Stimulated activated CD4-positive, alpha-beta T cell treated with anti-CD3 and anti-CD28 coated beads, Interleukin-4, amount 100 ng/mL, for 4 hours (primary cell): ENCODE data around the gene CHST9.
"Not testable (repeated sequence)": the region's sequence is repeated elsewhere in the genome, so short reads cannot be mapped to it uniquely, and the experiment has no call there.

ENCODE experiments used
- DNase-seq, 2 experiments: peaks; one replicate each; pipeline ENCODE4 v3.0.0-alpha.2; 2020

Gene CHST9

GRCh38 chr18:26993568-26993967 is 191.5 kb downstream of the CHST9 start:
- no peak for DNase-seq

- DNase-seq, result no peak
Measured at GRCh38 chr18:26992926-26993325, 192.2 kb downstream of the CHST9 start.

DNA sequence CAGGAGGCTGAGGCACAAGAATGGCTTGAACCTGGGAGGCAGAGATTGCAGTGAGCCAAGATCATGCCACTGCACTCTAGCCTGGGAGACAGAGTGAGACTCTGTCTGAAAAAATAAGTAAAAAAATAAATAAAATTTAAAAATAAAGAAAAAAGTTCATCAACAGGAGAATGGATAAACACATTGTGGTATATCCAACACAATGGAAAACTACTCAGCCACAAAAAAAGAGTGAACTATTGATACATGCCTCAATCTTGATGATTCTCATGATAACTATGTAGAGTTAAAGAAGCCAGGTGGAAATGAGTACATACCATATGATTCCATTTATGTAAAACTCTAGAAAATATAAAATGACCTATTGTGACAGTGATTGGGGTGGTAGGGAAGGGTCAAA is 195.3 kb downstream of the CHST9 start:
- DNase-seq, result no peak

GRCh38 chr18:26981360-26982082 is 203.6 kb downstream of the CHST9 start:
- DNase-seq, result no peak

GRCh38 chr18:26978812-26979341 is 206.2 kb downstream of the CHST9 start:
- no peak for DNase-seq

DNA sequence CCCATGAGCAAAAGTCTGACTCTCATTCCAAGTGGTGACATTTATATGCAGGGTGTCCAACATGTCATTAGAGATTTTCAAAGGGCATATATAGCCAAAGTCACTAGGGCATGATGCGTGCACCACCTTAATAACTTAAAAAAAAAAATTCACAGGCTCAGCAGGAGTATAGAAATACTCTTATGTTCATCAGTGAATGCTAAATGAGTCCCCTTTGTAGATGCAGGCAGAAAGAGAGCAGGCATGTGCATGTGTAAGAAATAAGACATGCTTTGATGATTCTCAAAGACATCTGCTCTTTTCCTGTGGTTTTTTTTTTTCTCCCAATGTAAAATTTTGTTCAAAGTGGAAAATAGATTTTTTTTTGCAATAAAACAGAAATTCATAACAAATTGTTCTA is 207.3 kb downstream of the CHST9 start:
- no peak for DNase-seq

DNA sequence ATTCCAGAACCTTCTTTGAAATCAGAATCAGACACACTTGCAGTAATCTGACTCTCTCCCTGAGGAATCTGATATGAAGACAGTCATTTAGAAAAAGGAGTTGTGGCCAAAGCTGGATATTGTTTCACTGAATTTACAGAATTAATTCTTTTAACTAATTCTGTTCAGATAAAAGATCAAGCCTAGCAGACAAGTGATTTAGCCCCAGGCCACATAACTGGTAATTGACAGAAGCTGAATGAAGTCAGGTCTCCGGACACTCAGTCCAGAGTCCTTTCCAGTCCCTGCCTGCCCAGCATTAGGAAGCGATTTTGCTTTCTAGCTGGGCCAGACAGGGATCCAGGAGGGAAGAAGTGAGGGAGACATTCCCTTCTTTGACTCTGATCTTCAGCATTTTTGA is 208.9 kb downstream of the CHST9 start:
- DNase-seq, result no peak

- not testable (repeated sequence) for DNase-seq
Measured at GRCh38 chr18:26972549-26972948, 212.6 kb downstream of the CHST9 start.

DNA sequence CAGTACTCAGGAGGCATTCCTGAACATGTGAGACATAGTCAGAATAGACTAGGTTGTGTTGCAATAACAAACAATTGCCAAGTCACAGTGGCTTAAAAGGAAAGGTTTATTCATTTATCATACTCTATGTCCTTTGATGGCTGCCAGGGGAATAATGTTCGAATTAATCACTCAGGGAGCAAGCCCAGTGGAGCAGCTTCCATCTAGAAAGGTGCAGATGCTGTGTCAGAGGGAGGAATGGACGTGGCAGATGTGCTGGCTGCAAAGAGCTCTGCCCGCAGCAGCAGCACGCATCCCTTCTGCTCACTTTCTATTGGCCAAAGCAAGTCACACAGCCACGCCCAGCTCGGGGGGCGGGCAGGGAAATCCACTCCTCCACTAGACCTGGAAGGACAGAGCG is 213.7 kb downstream of the CHST9 start:
- DNase-seq, result no peak

- DNase-seq, result no peak
Measured at GRCh38 chr18:26970637-26971036, 214.5 kb downstream of the CHST9 start.

- no peak for DNase-seq
Measured at GRCh38 chr18:26965206-26965605, 219.9 kb downstream of the CHST9 start.

DNA sequence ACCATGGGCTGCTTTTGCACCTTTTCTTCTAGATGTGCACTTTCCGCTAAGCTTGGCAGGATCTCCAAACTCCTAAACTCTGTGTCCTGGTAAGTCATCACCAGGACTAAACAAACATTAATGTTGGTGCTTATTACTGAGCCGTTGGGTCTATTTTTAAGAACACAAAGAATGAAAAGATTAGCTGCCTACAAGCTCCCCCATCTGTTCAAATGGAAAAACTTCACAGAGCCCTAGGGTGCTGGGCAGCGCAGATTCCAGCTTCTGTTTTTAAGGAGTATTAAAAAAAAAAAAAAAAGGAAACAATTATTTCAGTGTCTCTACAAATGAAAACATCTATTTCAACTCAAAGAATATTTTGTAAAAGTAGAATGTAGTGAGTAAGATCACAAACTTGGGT is 221.8 kb downstream of the CHST9 start:
- DNase-seq, result no peak

DNA sequence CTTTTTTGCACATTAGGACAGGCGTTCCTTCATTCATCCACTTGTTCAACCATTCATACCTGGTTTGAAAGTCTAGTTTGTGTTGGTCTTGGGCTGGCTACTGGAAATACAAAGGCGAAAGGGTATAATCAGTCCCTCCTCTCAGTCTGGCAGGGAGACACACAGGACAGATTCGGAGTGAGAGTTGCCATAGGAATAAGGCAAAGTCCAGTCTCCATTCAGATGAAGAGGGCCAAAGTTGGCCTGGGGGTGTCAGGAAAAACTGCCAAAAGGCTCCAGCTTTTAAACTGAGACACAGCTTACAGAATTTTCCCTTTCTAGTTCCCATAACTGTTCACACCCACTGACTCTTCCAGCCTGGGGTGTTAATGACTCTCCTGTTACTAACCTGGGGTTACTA is 223.3 kb downstream of the CHST9 start:
- DNase-seq, result no peak

DNA sequence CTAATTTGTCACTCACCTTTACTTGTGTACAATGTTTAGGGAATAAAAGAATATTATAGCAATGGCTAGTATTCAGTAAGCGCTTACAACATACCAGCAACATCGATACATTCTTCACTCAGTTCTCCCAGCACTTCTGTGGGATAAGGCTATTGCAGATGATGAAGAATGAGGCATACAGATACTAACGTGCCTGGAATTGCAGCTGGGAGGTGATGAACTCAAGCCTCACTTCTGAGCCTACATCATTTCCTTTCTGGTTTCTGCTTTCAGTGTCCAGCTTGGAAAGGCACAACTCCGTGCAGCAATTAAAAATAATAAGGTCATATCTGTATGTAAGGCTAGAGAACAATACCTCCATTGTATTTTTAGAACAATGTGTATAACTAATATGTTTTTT is 224.2 kb downstream of the CHST9 start:
- no peak for DNase-seq

GRCh38 chr18:26956863-26957262 is 228.2 kb downstream of the CHST9 start:
- DNase-seq, result no peak

DNA sequence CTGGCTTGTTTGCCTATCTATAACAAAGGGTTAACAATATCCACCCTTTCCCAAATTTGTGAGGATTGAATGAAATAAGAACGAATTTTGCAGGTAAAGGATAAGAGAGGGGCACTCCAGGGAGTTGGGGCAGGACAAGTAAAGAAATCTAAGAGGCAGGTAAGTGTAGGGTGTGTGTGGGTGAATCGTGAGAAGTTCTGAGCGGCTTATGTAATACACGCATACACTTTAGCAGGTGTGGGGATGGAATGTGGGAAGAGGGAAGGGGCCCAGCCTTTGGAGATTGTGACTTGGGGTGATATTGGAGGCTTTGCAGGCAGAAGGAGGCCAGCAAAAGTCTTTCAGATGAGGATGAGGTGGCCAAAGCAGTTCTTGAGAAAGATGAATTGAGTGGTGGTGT is 236.4 kb downstream of the CHST9 start:
- DNase-seq, result no peak

GRCh38 chr18:26943906-26944305 is 241.2 kb downstream of the CHST9 start:
- no peak for DNase-seq

DNA sequence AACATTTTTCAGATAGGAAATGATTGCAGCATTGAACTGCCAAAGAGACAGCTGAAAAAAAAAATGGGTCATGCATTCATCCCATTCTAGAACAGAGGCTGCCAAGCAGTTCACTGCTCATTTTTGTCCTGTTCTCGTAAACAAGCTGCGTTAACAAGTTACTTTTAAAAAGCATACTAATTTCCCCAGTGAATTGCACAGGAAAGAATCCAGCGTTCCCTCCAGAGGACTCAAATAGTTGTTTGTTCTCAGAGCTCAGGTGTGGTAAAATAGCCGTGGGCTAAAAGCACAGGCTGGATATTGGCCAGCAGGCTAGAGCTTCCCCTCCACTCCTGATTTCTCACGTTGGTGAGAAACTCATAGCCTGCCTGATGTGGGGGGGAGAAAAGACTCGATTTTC is 243.5 kb downstream of the CHST9 start:
- DNase-seq, result no peak

DNA sequence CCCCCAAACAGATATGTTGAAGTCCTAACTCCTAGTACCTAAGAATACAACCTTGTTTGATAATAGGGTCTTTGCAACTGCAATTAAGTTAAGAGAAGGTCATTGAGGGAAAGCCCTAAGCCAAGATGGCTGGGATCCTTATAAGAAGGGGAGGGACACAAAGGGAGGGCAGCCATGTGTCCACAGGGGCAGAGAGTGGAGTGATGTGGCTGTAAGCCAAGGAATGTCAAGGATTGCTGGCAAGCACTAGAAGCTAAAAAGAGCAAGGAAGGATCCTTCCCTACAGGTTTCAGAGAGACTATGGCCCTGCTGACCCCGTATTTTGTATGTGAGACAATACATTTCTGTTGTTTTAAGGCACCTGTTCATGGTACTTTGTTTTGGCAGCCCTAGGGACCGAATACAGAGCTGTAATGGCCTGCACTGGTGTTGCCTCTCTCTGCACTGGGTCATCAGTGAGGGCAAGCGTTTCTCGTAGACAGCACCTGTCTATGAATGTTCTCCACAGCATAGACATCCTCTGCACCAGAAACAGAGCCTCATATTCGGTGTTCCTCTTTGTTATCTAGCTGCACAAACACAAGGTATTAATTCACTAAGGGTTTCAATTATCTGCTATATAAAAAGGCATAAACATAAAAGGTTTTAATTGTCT is 244.2 kb downstream of the CHST9 start:
- DNase-seq, result no peak

DNA sequence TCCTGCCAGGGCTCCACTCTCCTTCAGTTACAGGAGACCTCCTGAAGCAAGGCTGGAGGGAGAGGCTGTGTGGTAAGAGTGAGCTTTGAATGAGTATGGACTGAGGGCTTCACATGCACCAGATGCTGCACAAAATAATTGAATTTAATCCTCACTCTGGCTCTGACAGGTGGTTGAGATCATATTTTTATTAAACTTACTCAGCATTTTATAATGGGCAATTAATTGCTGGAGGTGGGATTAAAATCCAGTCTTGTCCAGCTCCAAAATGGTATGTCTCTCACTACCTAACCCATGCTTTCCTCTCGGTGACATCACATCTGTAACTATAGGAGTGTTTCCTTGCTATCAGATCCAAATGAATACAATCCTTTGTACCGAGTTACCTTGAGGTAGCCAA is 253.4 kb downstream of the CHST9 start:
- DNase-seq, result no peak

DNA sequence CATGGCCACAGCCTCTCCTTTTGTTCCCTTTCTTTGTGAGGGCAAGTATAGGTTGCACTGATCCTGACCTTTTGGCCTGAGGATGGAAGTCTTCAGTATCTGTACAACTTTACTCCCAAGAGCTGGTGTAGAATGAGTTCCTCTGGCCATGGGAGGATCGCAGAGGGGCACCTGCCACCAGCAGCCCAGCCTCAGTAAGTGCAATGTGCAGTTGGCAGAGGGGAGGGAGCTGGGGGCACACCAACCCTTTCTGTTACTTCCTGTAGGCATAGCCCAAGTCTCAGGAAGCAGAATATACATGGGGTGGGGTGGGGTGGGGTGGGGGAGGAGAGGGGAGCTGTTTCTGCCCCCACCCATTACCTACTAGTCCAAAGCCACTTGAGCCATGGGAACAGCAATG is 254.5 kb downstream of the CHST9 start:
- DNase-seq, result no peak

DNA sequence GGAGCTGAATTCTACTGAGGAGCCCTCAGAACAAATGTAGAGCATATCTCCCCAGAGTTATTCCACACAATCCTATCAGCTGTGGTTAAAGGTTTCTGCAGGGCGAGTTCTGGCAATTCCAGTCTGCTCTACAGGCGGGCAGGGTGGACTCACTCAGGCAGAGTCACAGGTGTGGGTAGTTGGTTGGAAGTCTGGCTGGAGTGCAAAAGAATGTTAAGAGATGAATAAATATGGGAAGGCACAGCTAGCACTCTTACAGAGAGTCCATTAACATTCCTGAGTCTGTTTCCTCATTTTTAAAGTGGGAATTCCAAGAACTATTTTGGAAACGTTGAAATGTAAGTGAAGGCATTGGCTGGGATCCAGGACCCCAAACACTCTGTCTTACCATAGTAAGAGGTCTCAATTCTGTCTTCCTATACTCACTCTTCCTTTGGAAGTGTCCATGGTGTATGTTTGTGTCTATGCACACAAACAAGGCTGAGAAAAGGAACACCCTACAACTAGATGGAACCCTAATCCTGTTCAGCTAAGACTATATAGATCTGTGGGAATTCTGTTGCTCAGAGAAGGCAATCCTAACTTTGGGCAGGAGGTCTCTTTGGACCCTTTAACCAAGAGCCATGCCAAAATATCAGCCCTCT is 256.3 kb downstream of the CHST9 start:
- DNase-seq, result no peak

- DNase-seq, result not testable (repeated sequence)
Measured at GRCh38 chr18:26927822-26928221, 257.3 kb downstream of the CHST9 start.

DNA sequence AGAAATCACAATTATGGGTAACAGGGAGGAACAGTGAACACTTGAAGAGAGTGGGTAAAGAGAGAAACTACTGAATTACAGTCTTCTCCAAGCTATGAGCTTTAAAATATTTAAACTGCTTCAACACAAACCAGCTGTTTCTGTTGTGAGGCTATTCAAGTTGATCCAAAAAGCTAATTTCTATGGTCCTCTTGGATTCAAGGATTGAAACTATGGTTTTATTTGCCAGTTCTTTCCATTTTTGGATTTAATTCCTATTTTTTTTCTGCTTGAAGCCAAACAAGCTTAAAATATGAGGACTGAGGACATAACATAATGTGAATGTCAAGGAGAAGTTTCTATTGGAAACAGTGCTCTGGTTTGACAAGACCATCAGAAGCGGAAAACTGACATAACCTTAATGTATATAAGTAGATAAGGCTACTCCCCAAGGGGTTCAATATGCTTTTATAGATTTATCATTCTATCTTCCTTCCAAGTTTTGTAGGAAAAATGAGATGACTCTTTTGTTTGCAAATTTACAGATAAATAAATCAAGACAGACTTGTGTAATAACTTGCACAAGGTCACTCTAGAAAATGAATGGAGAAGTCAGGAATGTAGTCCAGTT is 258.9 kb downstream of the CHST9 start:
- DNase-seq, result no peak
